ENCODE measurements around the gene KIF26B. TPM values are rescaled to one million over a fixed set of nuclear protein-coding genes. Genes with fewer than 3 reads are reported as not detected.
A peak's percentile ranks its signal among the peaks of the same experiment; 100 is the strongest.

KIF26B gene
- polyA plus RNA-seq, 1 of the 3 experiments (the other 2 are of a cell fraction) = 2.6 TPM

GRCh38 chr1:245583575-245584330 lies 429.0 kb downstream of the KIF26B start:
- POLR2A ChIA-PET = no interaction called here
- 0 out of 2 replicates have a peak, but pooled peaks have one; percentile 29 for TF ChIP-seq FOXJ3 (CRISPR knock-in tag; IDR thresholded peaks at IDR 0.05)
- 0 out of 2 replicates have a peak, but pooled peaks have one; percentile 33 for TF ChIP-seq GATA2 (CRISPR knock-in tag; IDR thresholded peaks at IDR 0.05)
- no peak for TF ChIP-seq CTCF (IDR thresholded peaks at IDR 0.05)
- TF ChIP-seq EP300 (IDR thresholded peaks at IDR 0.05; ENCODE audit: borderline replicate concordance in 1 of 2, low read depth in 1 of 2, low read length in 1 of 2) = peak in 1 of 2 experiments; percentile 32; a peak in 1 of 4 replicates
- Histone ChIP-seq H4K20me1 (ENCODE audit: insufficient read depth) (no peaks in the 10 kb centered on the region), H3K9me3 (no peaks in the 10 kb centered on the region), H3K4me3 (ENCODE audit: low read depth in 2 of 2, low read length in 1 of 2) (no peak overlapping the region), H2AFZ (ENCODE audit: low read depth) (no peak overlapping the region), H3K4me2 (no peak overlapping the region), H3K4me1 (ENCODE audit: control insufficient read depth in 1 of 2, insufficient read depth in 2 of 2, low read depth in 1 of 2, low read length in 1 of 2) (peaks cover 0 to 70% of the 10 kb centered on the region in 2 experiments; a peak in 3 of 4 replicates), H3K79me2 (ENCODE audit: insufficient read depth) (no peaks in the 10 kb centered on the region), H3F3A (replicated peaks; ENCODE audit: insufficient read depth) (peaks cover 15% of the 10 kb centered on the region), H3K27me3 (ENCODE audit: insufficient read depth) (no peaks in the 10 kb centered on the region), H3K9me2 (no peaks in the 10 kb centered on the region), H3K36me3 (replicated peaks in 1 of 2; ENCODE audit: control insufficient read depth in 1 of 2, insufficient read depth in 2 of 2, low read length in 1 of 2) (peaks cover 0 to 34% of the 10 kb centered on the region in 2 experiments), H3K27ac (ENCODE audit: low read depth in 2 of 2, low read length in 1 of 2) (peak overlapping the region in 1 of 2 experiments; percentile 99; a peak in 2 of 4 replicates), H3K9ac (no peak overlapping the region)
- CTCF ChIA-PET = interaction anchor here (0.7 to 1.4 kb wide), 2 partner anchors 12 to 31 kb away, joined by 3 to 5 read pairs; no protein-coding TSS in a partner anchor
- peak; percentile 57 for DNase-seq
- 87% methylated on average over 14 of the region's 15 CpGs for WGBS (ENCODE audit: low lambda C conversion rate)

GRCh38 chr1:245585252-245585959 lies 430.6 kb downstream of the KIF26B start:
- H3K36me3 ChIP-seq (replicated peaks in 1 of 2; ENCODE audit: control insufficient read depth in 1 of 2, insufficient read depth in 2 of 2, low read length in 1 of 2) = peaks cover 0 to 30% of the 10 kb centered on the region in 2 experiments
- no peaks in the 10 kb centered on the region for H4K20me1 ChIP-seq (ENCODE audit: insufficient read depth)
- peak overlapping the region in 1 of 2 experiments; percentile 25; a peak in 2 of 4 replicates for H3K4me3 ChIP-seq (ENCODE audit: low read depth in 2 of 2, low read length in 1 of 2)
- no peaks in the 10 kb centered on the region for H3K27me3 ChIP-seq (ENCODE audit: insufficient read depth)
- H3K4me2 ChIP-seq = peak overlapping the region; percentile 41
- H3K79me2 ChIP-seq (ENCODE audit: insufficient read depth) = no peaks in the 10 kb centered on the region
- CTCF ChIA-PET = interaction anchor here (1.4 kb wide), 1 partner anchor 9 kb away, joined by 5 read pairs; no protein-coding TSS in a partner anchor
- H3K9me2 ChIP-seq = no peaks in the 10 kb centered on the region
- peak overlapping the region; percentile 38; the same call in 1 of the 2 replicates for H2AFZ ChIP-seq (ENCODE audit: low read depth)
- POLR2A ChIA-PET = no interaction called here
- WGBS (ENCODE audit: low lambda C conversion rate) = 28% methylated on average over 11 of the region's 11 CpGs
- peak overlapping the region; percentile 77 to 99 for H3K27ac ChIP-seq (ENCODE audit: low read depth in 2 of 2, low read length in 1 of 2)
- no peaks in the 10 kb centered on the region for H3K9me3 ChIP-seq
- peaks cover 15% of the 10 kb centered on the region for H3F3A ChIP-seq (replicated peaks; ENCODE audit: insufficient read depth)
- DNase-seq = peak; percentile 43
- peaks cover 0 to 79% of the 10 kb centered on the region in 2 experiments; a peak in 3 of 4 replicates for H3K4me1 ChIP-seq (ENCODE audit: control insufficient read depth in 1 of 2, insufficient read depth in 2 of 2, low read depth in 1 of 2, low read length in 1 of 2)
- H3K9ac ChIP-seq = peak overlapping the region; percentile 29; the same call in 1 of the 2 replicates
- no peak for TF ChIP-seq TEAD4 (IDR thresholded peaks at IDR 0.05; ENCODE audit: borderline replicate concordance, insufficient read depth)
- no peak for TF ChIP-seq GATA2 (CRISPR knock-in tag; IDR thresholded peaks at IDR 0.05)
- peak; percentile 15; the same call in 1 of the 2 replicates for TF ChIP-seq CTCF (IDR thresholded peaks at IDR 0.05)
- peak; percentile 74 for TF ChIP-seq FOSL2 (IDR thresholded peaks at IDR 0.05; ENCODE audit: borderline replicate concordance, low read depth)
- 0 out of 2 replicates have a peak, but pooled peaks have one; percentile 18 for TF ChIP-seq YY1 (IDR thresholded peaks at IDR 0.05; ENCODE audit: low read depth)
- TF ChIP-seq FOXM1 (IDR thresholded peaks at IDR 0.05; ENCODE audit: low read depth) = no peak
- no peak for TF ChIP-seq RCOR1 (IDR thresholded peaks at IDR 0.05; ENCODE audit: low read length)
- no peak for TF ChIP-seq RAD21 (IDR thresholded peaks at IDR 0.05; ENCODE audit: low read length)
- TF ChIP-seq POLR2AphosphoS5 (IDR thresholded peaks at IDR 0.05; ENCODE audit: low read depth, low read length) = peak; percentile 21; the same call in 1 of the 2 replicates
- TF ChIP-seq PBX3 (IDR thresholded peaks at IDR 0.05) = peak; percentile 43; the same call in 1 of the 2 replicates
- TF ChIP-seq USF2 (IDR thresholded peaks at IDR 0.05; ENCODE audit: borderline replicate concordance, low read depth, low read length) = no peak
- TF ChIP-seq IRF3 (IDR thresholded peaks at IDR 0.05; ENCODE audit: low read depth, low read length) = no peak
- TF ChIP-seq JUND (IDR thresholded peaks at IDR 0.05) = no peak; the same call in 1 of the 2 replicates
- TF ChIP-seq SMC3 (IDR thresholded peaks at IDR 0.05; ENCODE audit: low read depth, low read length) = no peak

Measured in SK-N-SH (cell line).